ENCODE data around the gene YBX2.
A peak's percentile ranks its signal among the peaks of the same experiment; 100 is the strongest.
"Not testable (repeated sequence)": the region's sequence is repeated elsewhere in the genome, so short reads cannot be mapped to it uniquely, and the experiment has no call there.

Gene YBX2
- total RNA-seq = 0 to 0.05 (median 0.04) reads per million in 3 experiments

DNA sequence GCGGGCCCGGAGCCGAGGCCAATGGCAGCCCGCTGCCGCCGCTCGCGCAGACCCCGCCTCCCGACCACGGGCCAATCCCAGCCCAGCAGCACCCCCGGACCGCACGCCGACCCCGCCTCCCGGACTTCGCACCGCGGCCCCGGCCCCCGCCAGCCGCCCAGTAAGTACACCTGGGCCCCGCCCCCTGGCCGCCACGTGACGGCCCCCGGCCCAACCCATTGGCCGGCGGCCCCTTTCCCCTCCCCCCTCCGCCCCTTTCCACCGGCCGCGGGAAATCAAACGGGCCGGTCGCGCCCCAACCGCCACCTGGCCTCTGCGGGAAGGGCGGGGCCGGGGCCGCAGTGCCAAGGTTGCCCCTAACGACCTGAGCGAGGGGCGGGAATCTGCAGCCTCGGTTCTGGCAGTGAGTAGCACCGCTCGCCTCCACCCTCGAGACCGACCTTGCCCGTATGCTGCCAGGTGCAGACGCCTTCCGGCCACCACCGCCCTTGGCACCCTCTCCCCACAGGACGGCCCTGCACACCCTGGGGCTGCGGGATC lies at the start of gene YBX2:
Gene YBX2 (minus strand): TSS at position 26 of the 540 bp plus-strand sequence. CDS start 139 bp downstream, outside the sequence.
- DNase-seq = peak; percentile 57

DNA sequence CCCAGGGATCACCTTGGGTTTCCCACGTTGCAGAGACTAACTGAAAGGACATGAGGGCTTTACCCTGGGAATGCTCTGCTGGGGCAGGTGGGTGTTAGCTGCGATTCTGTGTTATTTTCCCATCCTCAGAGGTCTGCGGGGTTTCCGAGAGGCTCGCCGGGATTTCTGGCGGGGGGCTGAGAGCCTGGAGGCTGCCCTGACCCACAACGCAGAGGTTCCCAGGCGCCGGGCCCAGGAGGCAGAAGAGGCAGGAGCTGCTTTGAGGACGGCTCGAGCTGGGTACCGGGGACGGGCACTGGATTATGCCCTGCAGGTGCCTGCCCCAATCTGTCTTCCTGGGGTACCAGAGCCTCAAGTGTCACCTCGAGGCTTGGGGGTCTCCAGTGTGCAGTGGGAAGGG lies 48.8 kb upstream of the YBX2 start:
- no peak for DNase-seq

DNA sequence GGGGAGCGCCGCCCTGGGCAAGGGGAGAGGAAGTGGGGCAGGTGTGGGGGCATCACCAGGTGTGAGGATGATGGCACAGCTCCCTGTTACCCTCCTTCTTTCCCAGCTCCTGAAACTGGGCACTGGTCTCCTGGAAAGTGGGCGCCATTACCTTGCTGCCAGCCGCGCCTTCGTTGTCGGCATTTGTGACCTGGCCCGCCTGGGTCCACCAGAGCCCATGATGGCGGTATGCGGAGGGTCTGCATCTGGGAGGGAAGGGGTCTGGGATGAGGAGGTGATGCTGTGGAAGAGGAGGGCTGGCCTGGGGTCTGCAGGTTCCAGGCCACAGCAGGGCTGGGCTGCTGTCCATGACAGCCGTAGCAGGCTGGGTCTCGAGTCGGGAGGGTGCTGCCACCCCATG lies 47.4 kb upstream of the YBX2 start:
- no peak for DNase-seq

DNA sequence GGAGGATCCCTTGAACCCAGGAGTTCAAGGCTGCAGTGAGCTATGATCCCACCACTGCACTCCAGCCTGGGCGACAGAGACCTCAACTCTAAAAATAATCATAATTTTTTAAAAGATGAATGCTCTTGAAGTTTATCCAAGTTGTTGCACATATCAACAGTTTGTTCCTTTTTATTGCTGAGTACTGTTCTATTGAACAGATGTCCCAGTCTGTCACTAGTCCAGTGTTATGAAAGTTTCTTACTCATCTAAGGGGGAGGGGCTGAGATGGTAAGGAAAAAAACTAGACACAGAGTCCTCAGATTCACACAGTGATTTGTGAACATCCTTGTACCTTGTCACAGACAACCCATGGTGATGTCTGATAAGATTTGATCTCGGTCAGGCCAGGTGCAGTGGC lies 45.7 kb upstream of the YBX2 start:
- DNase-seq = no peak

DNA sequence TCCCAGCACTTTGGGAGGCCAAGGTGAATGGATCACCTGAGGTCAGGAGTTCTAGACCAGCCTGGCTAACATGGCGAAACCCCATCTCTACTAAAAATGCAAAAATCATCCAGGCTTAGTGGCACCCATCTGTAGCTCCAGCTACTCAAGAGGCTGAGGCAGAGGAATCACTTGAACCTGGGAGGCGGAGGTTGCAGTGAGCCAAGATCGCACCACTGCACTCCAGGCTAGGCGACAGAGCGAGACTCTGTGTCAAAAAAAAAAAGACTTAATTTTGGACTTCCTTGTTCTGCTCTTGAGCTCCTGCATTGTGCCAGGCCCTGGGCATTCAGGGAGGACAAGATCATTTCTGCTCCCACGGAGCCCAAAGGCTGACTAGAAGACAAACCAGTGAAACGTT lies 43.2 kb upstream of the YBX2 start:
- DNase-seq = not testable (repeated sequence)

DNA sequence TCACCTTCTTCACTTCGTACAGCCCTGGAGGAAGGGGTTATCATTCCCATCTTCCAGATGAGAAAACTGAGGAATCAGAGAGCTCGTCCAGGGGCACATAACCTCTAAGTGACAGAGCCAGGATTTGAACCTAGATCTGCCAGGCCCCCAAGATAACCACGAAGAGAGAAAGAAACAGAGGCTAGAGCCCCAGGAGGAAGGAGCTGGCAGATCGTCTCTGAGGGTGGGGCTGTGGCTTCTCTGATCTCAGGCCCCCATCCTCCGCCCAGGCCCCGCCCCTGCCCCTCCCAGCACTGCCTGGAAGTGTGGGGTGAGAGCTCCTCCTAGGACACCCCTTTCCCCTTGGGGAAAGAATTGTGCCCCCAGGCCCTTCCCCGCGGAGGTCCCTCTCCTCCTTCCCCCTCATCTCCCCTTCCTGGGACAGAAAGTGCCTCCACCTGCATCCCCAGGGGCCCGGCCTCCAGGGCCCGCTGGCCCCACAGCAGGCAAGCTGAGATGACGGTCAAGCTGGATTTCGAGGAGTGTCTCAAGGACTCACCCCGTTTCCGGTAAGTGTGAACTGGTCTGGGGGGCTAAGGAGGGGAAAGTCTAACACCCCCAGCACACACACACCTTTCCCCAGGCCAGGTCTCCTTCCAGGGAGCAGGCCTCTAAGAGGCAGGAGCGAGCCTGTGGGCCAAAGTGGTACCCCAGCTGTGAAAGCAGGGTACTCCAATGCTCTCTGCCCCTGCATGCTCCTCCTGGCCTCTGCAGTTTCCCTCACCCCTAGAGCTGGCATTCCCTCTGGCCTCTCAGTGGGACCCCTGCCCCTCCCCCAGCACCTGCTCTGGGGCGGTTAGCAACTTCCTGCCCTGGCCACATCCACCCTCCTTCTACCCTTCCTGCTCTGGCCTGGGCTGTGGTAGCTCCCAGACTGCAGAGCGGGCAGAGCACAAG lies 42.1 kb upstream of the YBX2 start, which contains the start of gene ACAP1:
Gene ACAP1 (plus strand): TSS at position 290 of the 936 bp plus-strand sequence. CDS start 206 bp downstream, at position 496.
- DNase-seq = peak; percentile 78

DNA sequence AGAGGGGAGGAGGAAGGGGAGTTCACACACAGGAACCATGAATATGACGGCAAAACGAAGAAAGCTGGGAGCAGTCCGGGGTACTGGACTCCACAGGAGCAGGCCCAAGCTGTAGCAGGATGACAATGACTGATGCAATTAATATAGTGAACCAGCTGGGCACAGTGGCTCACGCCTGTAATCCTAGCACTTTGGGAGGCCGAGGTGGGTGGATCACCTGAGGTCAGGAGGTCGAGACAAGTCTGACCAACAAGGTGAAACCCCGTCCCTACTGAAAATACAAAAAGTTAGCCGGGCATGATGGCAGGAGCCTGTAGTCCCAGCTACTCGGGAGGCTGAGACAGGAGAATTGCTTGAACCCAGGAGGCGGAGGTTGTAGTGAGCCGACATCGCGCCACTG lies 41.3 kb upstream of the YBX2 start:
- not testable (repeated sequence) for DNase-seq

DNA sequence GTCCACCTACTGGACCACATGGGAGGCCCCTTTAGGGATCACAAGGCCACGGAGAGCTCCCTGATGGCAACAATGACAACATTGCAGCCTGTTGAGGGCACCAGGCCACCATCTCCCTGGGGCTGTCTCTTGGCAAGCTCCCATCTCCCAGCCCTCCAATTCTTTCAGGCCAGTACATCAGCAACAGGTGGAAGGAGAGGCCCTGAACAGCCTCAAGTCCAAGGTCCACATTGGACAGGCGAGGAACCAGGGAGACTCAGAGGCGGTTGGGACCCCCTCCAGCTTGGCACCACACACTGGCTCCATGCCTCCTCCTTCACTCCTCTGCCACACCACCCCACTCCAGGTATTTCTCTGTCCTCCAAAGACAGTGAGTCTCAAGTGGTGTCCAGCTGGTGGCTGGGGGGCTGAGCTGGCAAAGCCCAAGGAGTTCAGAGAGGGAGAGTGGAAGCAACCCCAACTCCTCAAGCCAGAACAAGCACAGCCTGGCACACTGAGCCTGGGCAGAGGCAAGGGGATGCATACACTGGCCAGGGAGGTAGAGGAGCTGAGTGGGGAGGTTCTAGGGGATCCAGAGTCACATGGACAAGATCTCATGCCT lies 40.6 kb upstream of the YBX2 start:
- DNase-seq = no peak

DNA sequence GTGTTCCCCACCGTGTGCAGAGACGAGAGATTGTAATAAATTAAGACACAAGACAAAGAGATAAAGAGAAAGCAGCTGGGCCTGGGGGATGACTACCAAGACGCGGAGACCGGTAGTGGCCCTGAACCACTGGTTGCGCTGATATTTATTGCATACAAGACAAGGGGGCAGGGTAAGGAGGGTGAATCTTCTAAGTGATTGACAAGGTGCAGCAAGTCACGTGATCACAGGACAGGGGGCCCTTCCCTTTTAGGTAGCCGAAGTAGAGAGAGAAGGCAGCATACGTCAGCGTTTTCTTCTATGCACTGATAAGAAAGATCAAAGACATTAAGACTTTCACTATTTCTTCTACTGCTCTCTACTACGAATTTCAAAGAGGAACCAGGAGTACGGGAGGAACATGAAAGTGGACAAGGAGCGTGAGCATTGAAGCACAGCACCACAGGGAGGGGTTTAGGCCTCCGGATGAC lies 38.2 kb upstream of the YBX2 start:
- DNase-seq = peak; percentile 71

DNA sequence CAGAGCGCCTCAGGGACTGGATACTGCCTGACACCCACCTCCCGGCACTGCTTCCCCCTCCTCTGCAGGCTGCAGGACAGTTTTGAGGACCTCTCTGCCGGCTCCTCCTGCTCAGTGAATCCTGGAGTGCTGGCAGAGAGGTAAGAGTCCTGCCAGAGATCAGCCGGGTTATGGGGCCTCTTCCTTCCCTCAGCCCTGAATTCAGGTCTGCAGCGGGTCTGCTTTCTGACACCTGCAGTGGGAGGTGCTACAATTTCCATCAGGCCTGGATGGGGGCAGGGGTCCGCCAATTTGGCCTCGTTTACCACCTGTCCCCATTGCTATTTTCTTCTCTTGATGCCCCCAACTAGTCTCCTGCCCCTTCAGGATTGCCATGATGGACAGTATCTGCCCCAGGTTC lies 37.7 kb upstream of the YBX2 start:
- no peak for DNase-seq

DNA sequence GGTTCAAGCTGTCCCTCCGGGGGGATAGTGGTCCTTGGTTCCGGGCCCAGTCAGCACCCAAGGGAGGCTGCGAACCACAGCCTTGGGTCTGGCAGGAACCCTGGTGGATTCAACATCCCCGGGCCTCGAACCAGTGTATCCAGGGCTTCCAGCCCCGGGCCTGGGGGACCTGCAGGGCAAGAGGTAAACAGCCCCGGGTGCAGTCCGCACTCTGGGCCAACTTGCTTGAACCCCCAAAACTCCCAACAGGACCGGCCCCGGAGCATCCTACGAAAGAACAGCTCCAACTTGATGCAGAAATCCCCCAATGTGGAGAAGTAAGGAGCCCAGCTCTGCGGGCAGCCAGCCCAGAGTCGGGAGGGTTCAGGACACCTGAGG lies 36.2 kb upstream of the YBX2 start:
- no peak for DNase-seq

DNA sequence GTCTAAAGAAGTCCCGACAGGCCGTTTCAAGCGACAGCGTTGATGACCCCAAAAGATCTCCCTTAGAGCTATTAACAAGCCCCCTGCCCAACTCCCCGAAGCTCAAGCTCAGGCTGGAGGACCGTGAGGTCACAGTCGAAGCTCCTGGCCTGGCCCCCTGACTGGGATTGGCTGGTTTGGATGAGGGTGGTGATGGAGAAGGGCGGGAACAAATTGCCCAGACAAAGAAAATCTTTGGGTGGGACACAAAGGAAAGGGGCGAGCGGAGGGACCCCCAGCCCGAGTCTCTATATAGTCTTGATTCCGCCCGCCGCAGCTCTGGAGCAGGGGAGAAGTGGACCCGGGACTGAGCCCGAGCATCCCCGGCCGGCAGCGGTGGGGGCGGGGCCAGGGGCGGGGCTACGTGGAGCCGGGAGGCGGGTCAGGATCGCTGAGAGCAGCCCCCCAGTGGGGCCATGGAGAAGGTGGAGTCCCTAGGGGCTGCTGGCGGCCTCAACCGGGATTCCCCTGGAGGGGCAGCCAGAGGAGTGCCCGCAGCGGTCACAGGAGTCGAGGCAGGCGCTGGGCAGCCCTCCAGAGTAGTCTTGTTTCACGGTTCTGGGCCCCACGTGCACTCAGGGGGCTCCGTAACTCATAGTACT lies 35.7 kb upstream of the YBX2 start:
- DNase-seq = peak; percentile 81

DNA sequence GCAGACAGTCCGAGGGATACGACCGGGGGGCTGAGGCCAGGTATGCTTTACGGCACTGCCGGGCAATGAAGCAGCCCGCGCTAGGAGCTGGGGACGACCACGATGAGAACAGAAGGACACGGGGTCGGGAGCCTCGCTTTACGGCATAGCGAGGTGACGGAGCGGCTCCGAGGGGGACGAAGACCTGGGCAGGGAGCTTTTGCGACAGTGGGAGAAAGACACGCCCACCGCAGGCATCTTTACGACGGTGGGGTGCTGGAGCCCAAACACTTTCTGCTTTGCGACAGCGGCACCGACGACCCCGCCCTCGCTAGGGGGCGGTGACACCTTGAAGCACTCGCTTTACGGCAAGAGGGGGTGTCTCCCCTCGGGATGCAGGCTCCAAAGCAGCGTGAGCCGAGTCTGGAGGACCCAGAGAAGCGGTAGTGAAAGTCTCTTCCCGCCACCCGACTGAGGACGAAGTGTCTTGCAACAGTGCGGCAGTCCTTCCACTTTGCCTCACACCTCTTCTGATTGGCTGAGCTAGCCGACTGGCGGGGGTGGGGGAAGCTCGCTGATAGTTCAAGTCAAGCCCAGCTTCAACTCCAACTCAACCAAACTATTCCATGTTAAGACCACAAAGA lies 35.0 kb upstream of the YBX2 start:
- DNase-seq = peak; percentile 97

DNA sequence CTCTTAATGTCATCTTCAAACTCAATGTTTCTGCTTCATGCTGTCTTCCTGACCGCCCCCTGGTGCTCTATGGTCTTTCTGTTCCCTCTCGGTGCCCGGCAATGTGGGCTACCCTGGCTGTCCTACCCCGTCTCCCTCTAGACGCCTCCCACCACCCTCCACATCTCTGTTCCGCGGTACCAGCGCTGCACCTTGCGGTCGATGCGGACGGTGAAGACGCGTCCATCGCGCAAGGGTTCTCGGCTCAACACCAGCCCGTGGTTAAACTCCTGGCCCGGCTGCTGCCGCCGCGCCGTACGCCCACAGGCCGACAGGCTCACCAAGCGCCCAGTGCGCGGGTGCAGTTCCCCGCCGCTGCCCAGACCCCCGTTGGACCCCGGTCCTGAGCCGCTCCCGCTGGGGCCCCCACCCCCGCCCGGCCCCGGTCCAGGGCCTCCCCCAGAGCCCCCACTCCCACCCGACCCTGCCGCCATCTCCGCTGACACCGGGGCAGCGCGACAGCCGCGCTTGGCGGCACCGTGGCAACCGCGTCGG lies 34.5 kb upstream of the YBX2 start, which contains the start of gene NEURL4:
Gene NEURL4 (minus strand): TSS at position 496 of the 534 bp plus-strand sequence. CDS start 23 bp downstream, at position 473.
- no peak for DNase-seq

DNA sequence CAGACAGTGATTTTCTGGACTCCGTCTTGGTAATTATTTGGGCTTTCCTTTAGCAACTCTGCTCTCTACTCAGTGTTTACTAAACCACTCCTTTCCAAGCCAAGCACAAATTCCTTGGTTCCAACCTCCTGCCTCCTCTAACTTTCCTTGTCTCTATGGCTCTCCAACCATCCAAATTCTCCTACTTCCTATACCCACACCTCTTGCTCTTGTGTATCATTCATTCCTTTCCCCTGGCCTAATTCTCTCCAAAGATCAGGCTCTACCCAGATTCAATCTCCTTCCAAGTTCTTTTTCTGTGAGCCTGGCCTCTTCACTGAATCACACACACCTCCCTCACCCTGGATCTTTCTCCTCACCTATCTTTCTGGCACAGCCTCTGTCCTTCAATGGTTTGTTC lies 33.6 kb upstream of the YBX2 start:
- no peak for DNase-seq

DNA sequence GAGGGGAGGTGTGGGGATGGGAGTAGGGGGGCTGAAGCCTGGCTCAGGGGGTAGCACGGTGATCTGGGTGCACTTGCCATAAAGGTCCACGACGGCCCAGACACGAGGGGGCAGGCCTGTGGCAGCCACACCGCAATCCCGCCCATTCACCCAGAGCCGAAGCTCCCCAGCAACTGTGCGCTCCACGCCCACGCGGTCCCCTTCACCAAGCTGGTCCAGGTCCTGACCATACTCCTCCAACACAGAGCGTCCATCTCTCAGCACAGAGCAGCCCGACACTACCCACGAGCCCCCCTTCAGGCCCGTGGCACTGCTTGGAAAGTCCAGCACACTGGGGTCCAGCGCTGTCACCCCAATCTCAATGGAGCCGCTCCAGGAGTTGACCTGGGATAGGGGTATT lies 33.1 kb upstream of the YBX2 start:
- DNase-seq = no peak

DNA sequence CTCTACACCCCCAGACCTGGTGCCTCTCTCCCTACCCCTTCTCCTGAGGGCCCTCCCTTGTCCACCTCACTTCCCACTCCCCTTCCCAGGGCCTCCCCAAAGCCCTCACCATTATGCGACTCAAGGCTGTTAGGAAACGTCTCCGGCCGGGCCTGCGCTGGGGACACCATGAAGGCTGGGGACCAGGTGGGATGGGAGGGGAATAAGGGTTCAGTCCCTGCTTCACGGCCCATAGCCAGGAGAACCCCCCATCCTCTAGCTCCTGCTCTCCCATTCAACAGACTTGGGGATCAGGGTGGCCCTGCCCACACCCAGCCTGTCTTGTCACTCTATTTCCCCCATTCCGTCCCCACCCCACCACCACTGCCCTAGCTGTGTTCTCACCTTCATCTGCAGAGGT lies 32.6 kb upstream of the YBX2 start:
- DNase-seq = no peak

DNA sequence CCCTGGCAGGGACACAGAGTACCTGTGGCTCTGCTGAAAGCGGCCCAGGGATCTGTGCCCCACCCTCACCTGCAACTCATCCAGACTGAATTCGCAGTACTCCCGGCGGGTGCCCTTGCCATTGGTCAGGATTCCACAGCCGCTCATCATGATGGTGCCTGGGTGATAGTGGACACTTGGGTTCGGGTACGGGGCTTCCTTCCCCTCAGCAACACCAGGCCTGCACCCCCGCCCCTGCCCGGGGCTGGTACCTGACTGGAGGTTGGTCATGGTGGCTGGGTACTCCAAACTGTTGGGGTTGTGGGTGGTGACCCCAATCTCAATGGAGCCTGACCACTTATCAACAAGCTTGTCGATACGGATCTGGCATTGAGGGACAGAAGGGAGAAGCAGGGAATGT lies 31.7 kb upstream of the YBX2 start:
- no peak for DNase-seq

DNA sequence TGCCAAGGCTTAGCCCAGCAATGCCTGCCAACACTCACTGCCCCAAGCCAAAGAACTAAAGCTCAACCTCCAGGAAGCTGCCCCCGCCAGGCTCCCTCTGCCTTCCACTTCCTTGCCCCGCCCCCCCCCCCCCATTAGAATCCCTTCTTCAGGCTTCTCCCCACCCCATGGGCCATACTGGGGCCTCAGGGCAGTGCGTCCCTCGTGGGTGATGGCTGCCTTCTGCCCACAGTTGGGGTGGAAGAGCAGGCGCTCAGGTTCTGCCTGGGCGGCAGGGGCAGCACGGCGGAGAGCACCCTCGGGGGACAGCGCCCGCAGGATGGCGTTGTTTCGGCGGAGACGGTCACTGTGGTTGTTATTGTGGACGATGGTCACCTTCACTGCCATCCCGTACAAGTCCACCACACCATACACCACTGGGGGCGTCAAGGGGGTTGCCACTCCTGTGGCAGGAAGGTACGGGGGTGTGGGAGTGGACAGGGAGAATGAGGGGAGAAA lies 30.6 kb upstream of the YBX2 start:
- DNase-seq = no peak

DNA sequence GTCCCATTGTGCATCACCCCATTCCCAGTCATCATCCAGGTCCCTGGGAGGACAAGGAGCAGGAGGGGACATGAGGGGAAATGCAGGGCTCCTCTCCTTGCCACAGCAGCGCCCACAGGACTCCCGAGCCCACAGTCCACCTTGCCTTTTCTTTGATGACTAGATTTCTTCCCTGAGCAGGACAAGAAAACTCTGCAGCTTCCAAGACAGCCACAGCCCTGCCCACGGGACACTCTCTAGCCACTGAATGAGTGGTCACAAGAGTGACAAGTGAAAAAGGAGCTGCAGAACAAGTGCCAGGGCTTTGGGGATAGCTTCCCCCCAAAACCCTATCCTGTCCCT lies 30.0 kb upstream of the YBX2 start:
- DNase-seq = no peak

DNA sequence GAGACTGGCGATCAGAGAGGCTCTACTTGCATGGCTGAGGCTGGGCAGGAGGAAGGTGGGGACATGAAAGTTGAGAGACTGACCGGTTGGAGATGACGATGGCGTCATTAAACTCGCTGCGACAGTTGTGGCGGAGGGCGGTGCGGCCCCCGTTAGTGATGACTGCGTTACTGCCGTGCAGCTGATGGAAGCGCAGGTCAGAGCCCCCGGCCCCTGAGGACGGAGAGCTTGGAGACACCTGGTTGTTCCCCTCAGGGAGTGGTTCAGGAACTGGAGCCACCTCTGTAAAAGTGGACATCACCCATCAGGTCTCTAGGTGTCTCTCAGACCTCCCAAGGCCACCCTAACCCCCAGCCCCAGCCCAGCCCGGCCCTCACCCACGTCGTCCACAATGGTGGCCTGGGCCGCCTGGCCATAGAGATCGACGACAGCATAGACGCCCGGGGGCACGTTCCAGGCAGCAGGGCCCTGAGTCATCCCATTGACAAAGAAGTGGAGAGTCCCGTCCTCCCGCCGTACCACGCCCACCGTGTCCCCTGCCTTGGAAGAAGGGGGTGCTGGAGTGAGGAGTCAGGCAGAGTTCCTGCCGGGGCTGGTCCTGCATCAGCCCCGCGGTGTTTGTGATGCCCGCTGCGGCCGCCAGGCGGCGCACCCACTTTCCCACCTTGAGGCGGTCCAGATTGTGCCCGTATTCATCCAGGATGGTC lies 29.4 kb upstream of the YBX2 start:
- DNase-seq = peak; percentile 55
